Stimulated activated CD8-positive, alpha-beta memory T cell treated with anti-CD3 and anti-CD28 coated beads, Interleukin-12 subunit alpha, Interleukin-12 subunit beta, amount 100 ng/mL, for 24 hours (primary cell): ENCODE results near the gene TTC33.
"Not testable (repeated sequence)": the region's sequence is repeated elsewhere in the genome, so short reads cannot be mapped to it uniquely, and the experiment has no call there.

ENCODE experiments used
- DNase-seq: peaks from one replicate; pipeline ENCODE4 v3.0.0-alpha.2; 2020; ENCODE audit errors: extremely low read depth

The TTC33 gene

DNA sequence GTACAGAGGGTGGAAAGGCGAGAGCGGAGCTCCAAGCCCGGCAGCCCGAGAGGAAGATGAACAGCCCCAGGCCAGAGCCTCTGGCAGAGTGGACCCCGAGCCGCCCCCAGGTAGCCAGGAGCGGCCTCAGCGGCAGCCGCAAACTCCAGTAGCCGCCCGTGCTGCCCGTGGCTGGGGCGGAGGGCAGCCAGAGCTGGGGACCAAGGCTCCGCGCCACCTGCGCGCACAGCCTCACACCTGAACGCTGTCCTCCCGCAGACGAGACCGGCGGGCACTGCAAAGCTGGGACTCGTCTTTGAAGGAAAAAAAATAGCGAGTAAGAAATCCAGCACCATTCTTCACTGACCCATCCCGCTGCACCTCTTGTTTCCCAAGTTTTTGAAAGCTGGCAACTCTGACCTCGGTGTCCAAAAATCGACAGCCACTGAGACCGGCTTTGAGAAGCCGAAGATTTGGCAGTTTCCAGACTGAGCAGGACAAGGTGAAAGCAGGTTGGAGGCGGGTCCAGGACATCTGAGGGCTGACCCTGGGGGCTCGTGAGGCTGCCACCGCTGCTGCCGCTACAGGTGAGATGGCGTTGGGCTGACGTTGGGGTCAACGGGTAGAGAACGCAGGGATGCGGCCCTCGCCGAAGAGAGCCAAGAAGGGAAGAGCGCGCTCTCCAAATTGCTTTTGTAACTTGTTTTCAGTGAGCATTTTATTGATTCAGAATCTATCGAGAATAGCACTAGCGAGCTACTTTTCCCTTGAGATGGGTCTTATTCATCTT lies 75.7 kb downstream of the TTC33 start, which contains the start of gene PTGER4:
Gene PTGER4 (plus strand): TSS at position 3 of the 769 bp plus-strand sequence. CDS start 1,079 bp downstream, outside the sequence.
- no peak for DNase-seq

DNA sequence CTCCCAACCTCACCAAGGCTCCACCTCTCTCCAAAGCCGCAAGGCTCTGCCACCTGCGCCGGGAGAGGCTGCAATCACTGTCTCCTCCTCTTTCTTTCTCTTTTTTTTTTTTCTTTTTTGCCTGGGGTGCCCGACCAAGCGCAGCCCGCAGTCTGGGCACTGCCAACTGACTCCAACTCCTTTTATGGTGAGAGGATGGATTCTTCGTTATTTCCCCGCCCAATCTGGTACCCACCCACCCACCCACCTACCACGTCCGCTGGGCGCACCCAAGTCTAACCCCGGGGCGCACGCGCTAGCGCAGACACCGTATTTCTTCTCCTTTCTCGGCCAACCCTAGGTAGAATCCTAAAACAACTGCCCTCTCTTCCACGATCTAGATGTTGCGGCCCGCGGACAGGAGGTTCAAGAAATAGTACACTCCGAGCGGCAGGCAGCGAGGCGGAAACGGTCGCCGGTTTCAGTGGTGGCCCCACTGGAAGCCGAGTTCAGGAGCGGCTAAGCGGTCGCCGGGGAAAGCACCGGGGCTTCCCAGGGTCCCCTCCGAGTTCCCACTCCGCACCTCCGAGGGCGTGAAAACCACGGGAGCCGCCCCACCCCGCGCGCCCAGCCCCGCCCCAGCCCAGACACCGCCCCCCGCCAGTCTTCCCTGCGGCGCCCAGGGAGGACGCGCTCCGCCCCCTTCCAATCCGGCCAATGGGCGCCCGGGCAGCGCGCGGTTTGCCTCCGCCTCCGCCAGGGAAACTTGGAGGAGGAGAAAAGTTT lies 76.4 kb downstream of the TTC33 start:
- DNase-seq, result peak; percentile 84

DNA sequence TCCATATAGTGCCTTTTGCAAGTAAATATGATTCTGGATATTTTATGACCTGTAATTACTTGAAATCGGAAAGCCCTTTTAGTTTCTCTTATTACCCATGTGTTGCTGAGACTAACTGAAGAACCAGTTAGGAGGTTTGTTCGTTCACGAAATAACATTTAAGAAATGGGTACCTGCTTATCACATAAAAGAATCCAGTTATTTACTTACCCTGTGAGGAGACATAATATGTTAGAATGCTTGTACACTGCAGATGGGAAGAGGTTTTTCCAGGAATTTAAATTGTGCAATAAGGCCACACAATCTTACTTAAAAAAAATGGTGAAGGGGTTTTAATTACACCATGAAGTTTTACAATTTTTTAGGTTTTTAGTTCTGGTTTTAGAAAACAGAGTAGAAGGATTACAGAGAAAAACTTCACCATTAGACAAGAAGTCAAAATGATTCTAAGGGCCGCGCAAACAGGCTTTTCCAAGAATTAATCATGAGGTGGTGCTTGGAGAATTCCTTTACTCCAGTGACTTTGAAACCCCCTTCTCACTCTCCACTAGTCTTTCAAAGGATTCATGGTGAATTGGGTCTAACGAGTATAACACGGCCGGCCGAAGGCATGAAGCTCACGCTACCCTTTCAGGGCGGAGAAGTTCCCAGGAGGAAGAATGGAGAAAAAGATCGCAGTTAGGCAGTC lies 77.2 kb downstream of the TTC33 start:
- DNase-seq, result no peak

DNA sequence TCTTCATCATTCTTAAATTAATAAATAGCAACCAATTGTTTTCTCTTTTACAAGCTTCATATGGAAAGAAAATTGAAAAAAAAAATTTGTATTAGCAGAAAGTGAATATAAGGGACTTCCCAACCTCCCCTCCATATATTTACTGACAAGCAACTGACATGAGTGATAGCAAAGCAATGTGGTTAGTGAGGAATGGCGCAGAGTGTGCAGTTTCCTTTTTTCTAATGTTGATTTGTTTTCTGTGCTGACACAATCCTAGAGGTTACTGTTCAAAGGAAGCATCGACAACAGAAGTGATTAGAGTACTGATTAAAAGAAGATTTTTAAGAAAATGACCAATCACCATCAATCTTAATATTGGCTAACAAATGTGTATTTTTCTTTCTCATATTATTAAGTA lies 77.7 kb downstream of the TTC33 start:
- no peak for DNase-seq

DNA sequence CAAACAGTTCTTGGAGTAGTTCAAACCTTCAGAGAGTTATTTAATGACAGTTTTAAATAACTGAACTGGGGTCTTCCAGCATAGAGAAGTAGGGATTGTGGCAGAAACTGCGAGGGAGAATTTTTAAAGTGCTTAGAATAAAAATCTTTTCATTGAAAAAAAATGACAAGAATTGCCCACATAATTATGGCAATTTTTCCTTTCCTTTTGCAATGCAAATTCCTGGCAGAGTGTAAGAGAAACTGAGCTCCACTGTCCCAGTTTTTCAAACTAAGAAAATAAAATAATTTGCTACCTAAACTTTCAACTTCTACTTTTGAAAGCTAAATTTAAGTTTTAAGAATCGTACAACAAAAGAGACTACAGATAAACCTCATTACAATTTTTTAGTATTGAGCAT lies 78.3 kb downstream of the TTC33 start:
- DNase-seq, result no peak

DNA sequence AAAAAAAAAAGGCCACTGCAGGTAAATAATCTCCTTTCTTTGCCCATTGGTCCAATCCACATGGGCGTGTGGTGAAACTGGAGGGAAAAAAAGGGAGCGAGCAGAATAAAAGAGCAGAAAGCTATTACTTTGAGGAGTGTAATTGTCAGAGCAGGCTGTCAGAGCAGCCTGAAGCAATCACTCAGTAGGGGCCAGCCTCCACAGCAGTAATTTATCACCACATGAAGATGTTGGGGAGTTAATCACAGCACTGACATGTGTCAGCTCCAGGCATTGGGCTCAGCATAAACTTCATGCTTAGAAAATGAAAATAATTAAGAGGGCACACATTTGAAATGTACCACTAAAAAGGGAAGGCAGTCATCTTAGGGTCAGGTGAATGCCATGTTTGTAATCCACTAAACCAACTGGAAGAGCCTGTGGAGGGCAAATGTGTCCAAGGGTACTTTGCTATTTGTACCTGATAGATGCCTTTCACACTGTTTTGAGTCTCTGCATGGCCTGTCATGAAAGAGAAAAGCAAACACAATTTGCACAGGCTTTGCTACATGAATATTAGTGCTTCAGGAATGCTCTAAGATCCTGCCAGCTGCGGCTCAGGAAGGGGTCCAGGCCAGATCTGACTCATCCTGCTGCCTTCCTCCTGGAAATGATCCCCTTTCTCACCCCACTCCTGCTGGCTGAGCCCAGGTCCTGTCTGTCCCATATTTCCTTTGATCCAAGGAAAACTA lies 79.0 kb downstream of the TTC33 start:
- no peak for DNase-seq

DNA sequence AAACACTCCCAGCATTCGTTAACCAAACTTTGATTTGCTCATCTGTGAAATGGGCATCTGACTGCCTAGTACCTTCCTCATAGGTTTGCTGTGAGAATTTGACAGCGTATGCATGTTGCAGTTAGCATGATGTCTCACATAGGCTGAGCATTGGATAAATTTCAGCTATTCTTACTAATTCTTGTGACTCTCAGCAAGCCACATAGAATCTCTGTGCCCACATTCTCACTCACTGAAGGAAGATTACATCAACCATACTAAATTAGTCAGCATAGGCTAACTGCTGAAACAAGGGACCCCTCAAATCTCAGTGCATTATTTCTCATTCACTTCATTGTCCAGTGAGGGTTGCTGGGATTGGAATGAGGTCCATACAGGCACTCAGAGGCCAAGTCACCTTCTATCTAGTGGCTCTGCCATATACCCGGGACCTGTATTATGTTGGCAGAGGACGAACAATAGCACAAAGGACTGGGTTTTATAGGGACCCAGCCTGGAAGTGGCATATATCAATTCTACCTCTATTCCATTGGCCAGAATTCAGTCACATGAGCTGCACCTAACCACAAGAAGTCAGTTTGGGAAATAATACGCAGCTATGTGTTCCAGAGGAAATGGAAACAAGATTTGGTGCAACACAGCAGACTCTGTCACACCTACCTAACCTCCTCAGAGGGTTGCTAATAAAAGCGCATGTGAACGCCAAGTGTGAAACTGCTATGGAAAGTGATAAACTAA lies 80.2 kb downstream of the TTC33 start:
- DNase-seq, result no peak

DNA sequence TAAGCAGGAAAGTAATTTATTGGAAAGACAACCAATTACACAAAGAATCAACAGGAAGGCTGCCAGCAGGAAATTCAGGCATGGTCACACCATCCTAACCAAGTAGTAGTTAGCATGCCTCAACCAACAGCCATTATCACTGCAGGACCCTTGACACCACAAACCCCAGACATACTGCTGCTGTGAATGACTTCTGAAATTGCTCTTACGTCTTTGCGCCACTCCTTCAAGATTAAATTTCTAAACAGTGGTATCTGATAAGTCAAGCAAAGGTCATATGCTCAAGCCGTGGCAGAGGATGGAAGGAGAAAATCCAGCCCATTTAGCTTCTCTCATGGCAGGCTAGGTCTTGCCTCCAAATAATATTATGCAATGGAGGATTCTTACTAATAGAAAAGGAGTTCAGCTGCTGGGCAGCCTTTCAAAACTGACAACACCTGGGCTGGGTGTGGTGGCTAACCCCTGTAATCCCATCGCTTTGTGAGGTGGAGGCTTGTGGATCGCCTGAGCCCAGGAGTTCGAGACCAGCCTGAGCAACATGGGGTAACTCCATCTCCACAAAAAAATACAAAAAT lies 81.0 kb downstream of the TTC33 start:
- DNase-seq, result no peak

DNA sequence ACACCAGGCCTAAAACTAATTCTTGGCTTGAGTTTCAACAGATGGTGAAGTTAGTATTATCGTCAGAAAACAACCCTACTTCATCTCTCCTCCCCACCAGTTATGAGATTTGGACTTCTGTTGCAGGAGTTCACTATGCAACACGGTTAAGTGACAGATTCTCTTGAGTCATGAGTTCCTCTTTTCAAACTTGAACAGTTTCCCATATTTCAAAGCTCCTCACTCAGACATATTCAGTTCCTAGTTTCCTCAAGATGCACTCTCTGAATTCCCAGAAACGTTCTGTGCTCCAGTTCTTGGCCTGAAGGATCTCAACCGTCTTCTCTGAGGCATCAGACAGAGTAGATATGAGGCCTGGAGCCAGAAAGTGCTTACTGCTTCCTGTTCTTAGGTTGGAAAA lies 83.3 kb downstream of the TTC33 start:
- DNase-seq, result no peak

DNA sequence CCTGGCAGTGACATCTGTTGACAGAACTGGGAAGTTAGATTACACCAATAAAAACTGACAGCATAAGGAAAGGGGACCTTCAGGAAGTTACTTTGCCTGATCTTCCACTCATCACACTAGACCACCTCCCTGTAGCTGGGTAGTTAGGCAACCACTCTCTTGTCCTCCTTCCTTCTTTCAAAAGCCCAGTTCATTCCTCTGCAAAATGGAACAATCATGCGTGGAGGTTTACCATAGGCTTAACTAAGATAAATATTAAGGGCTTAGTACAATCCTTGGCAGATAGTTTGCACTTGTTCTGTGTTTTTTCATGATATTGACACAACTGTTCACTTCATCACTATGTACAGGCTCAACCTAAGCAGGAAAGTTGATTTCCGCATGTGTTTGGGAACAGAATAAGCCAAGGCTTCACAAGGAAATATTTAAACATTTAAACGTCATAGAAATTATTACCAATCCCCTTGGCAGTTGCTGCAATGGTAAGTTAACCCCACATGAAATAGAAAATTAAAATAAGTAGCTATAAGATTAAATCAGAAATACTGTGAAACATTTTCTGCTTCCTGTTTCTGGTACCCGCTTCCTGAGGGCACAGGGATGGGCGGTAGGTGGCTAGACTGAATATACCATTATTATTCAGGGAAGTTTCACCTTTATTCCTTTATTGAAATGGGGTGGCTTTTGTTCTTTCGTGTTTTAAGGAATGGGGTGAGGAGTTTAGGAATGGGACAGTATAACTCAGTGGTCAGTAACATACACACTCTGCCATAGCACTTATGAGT lies 86.0 kb downstream of the TTC33 start:
- DNase-seq, result no peak

DNA sequence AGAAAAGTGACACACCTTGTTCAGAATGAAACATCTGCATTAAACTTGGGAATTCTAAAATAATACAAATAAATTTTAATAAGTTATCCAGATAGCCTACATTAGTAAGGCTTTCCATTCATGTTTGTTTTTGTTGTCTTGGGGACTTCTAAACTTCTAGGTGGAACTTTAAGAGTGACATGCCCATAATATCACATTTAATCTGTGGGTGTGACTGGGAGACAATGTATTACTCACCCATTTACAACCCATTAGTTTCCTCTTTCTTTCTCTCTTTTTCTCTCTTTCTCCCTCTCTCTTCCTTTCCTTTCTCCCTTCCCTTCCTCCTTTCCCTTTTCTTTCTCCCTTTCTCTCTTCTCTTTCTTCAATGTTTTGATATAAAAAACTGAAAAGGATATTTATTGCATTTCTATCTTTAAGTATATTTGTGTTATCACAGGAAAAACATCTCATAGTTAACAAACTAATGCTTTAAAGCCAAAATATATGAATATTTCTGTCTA lies 88.5 kb downstream of the TTC33 start:
- DNase-seq, result no peak

DNA sequence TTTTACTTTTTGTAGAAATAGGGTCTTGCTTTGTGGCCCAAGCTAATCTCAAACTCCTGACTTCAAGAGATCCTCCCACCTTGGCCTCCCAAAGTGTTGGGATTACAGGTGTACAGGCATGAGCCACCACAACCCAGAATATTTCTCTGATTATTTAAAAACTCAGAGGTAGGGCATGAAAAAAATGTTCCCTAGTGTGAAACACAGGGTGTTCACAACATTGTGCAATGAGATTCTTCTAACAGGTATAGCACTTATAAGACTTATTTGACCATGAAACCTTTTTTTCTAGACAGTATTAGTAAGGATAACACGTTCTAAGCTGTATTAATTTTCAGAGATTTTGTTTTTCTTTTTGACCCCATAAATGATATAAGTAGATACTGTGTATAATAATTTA lies 89.1 kb downstream of the TTC33 start:
- no peak for DNase-seq

DNA sequence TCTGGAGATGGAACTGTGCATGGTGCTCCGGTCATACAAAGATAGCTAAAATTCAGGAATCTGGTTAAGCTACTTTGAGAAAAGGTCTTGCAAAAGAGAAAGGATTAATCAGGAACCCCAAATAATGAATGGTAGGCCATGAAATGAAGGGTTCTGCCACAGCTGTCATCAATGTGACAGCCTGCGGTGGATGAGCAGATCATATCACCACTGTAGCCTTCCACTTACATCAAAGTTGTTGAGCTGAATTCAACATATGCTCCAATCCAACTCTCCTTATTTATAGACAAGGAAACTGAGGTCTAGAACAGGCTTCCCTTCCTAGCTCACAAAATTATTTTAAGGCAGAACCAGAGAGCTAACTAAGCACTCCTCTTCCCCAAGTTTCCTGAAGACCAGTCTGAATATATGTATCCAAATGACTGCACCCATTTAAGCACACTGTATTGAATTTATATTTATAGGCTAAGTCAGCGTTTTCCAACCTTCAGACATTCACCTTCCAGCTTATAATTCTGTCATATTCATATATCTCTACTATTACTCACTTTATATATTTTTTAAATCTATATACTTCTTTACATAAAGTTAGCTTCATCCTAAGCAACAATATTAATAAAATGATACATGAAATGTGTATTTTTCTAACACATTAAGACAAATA lies 90.0 kb downstream of the TTC33 start:
- no peak for DNase-seq

DNA sequence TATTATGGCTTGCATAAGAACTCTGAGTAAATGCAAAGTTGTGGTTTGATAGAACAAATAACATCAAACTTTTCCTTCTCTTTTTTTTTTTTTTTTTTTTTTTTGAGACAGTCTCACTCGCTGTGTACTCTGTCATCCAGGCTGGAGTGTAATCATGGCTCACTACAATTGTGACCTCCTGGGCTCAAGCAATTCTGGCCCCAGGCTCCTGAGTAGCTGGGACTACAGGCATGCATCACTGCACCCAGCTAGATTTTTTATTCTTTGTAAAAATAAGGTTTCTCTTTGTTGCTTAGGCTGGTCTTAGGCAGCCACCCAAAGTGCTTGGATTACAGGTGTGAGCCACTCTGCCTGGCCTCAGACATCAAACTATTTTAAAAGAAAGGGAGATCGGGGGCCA lies 95.0 kb downstream of the TTC33 start:
- DNase-seq, result no peak

DNA sequence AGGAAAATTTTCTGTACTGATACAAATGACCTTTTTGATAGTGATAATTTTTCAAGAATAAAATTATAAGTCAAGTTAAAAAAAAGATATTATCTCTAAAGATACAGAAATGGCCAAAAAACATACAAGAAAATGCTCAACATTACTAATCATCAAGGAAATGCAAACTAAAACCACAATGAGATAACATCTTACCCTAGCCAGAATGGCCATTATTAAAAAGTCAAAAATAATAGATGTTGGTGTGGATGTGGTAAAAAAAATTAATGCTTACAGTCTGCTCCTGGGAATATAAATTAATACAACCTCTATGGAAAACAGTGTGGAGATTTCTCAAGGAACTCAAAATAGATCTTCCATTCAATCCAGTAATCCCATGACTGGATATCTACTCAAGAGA lies 99.0 kb downstream of the TTC33 start:
- no peak for DNase-seq

DNA sequence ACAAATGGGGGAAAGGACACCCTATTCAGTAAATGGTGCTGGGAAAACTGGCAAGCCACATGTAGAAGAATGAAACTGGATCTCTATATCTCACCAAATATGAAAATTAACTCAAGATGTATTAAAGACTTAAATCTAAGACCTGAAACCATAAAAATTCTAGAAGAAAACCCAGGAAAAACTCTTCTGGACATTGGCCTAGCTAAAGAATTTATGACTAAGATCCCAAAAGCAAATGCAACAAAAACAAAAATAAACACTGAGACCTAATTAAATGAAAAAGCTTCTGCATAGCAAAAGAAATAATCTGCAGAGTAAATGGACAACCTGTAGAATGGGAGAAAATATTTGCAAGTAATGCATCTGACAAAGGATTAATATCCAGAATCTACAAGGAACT lies 99.7 kb downstream of the TTC33 start:
- not testable (repeated sequence) for DNase-seq

DNA sequence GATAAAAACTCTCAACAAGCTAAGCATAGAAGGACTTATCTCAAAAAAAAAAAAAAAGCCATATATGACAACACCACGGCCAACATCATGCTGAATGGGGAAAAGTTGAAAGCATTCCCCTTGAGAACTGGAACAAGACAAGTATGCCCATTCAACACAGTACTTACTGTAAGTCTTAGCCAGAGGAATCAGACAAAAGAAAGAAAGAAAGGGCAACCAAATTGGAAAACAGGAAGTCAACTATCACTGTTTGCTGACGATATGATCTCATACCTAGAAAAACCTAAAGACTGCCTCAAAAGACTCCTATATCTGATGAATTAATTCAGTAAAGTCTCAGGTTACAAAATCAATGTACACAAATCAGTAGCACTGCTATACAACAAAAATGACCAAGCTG lies 100.6 kb downstream of the TTC33 start:
- DNase-seq, result no peak

DNA sequence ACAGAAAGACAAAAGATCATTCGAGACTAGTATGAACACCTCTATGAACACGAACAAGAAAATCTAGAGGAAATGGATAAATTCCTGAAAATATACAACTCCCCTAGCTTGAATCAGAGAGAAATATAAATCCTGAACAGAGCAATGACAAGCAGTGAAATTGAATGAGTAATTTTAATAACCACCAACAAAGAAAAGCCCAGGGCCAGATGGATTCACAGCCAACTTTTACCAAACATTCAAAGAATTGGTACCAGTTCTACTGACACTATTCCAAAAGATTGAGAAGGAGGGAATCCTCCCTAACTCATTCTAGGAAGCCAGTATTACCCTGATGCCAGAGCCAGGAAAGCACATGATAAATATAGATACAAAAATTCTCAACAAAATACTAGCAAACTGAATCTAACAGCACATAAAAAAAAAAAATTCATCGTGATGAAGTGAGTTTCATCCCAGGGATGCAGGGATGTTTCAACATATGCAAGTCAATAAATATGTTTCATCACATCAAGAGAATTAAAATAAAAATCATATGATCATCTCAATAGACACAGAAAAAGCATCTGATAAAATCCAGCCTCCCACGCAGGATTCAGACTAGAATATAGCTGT lies 101.3 kb downstream of the TTC33 start:
- no peak for DNase-seq
